ENCODE results near the gene CCDC181.
"Not testable (repeated sequence)": the region's sequence is repeated elsewhere in the genome, so short reads cannot be mapped to it uniquely, and the experiment has no call there.

CCDC181 gene

GRCh38 chr1:169427081-169427641, at the start of gene CCDC181:
Gene CCDC181 (minus strand): TSS chr1:169427474. CDS start chr1:169424927, 2,547 bp downstream.
- DNase-seq (ENCODE audit: low spot score), result peak; percentile 70

GRCh38 chr1:169475806-169476387, 48.6 kb upstream of the CCDC181 start:
- no peak for DNase-seq (ENCODE audit: low spot score)

GRCh38 chr1:169474302-169474995, 47.2 kb upstream of the CCDC181 start:
- no peak for DNase-seq (ENCODE audit: low spot score)

- no peak for DNase-seq (ENCODE audit: low spot score)
Observed at GRCh38 chr1:169473347-169473746, 46.1 kb upstream of the CCDC181 start.

- DNase-seq (ENCODE audit: low spot score), result no peak
Observed at GRCh38 chr1:169472738-169473137, 45.5 kb upstream of the CCDC181 start.

GRCh38 chr1:169468982-169469381, 41.7 kb upstream of the CCDC181 start:
- DNase-seq (ENCODE audit: low spot score), result no peak

GRCh38 chr1:169466259-169467230, 39.3 kb upstream of the CCDC181 start:
- DNase-seq (ENCODE audit: low spot score), result peak; percentile 61

GRCh38 chr1:169465281-169465680, 38.0 kb upstream of the CCDC181 start:
- no peak for DNase-seq (ENCODE audit: low spot score)

GRCh38 chr1:169462385-169462784, 35.1 kb upstream of the CCDC181 start:
- no peak for DNase-seq (ENCODE audit: low spot score)

GRCh38 chr1:169461390-169462000, 34.2 kb upstream of the CCDC181 start:
- no peak for DNase-seq (ENCODE audit: low spot score)

GRCh38 chr1:169460191-169460833, 33.0 kb upstream of the CCDC181 start:
- DNase-seq (ENCODE audit: low spot score), result no peak

- DNase-seq (ENCODE audit: low spot score), result no peak
Observed at GRCh38 chr1:169457443-169457842, 30.2 kb upstream of the CCDC181 start.

- no peak for DNase-seq (ENCODE audit: low spot score)
Observed at GRCh38 chr1:169456029-169456428, 28.8 kb upstream of the CCDC181 start.

- DNase-seq (ENCODE audit: low spot score), result no peak
Observed at GRCh38 chr1:169452921-169453320, 25.6 kb upstream of the CCDC181 start.

GRCh38 chr1:169451218-169451824, 24.0 kb upstream of the CCDC181 start:
- no peak for DNase-seq (ENCODE audit: low spot score)

- no peak for DNase-seq (ENCODE audit: low spot score)
Observed at GRCh38 chr1:169443923-169444322, 16.6 kb upstream of the CCDC181 start.

GRCh38 chr1:169426174-169426705, 1.0 kb downstream of the CCDC181 start:
- DNase-seq (ENCODE audit: low spot score), result no peak

- no peak for DNase-seq (ENCODE audit: low spot score)
Observed at GRCh38 chr1:169421309-169421708, 6.0 kb downstream of the CCDC181 start.

GRCh38 chr1:169414952-169415351, 12.3 kb downstream of the CCDC181 start:
- no peak for DNase-seq (ENCODE audit: low spot score)

GRCh38 chr1:169408340-169408739, 18.9 kb downstream of the CCDC181 start:
- not testable (repeated sequence) for DNase-seq (ENCODE audit: low spot score)

GRCh38 chr1:169402578-169402977, 24.7 kb downstream of the CCDC181 start:
- not testable (repeated sequence) for DNase-seq (ENCODE audit: low spot score)
